Muscle of back (tissue), 11 donors: Measurements from ENCODE around the gene KRTAP4-6. TPM values are rescaled to one million over a fixed set of nuclear protein-coding genes. Genes with fewer than 3 reads are reported as not detected.
"Not testable (repeated sequence)": the region's sequence is repeated elsewhere in the genome, so short reads cannot be mapped to it uniquely, and the experiment has no call there.

Experiments
- DNase-seq, 3 donors: peaks; one replicate each; pipeline versions ENCODE4 v3.0.0 to v3.0.0-alpha.2; 2013
- polyA plus RNA-seq, 10 donors: library from polyadenylated mRNA; unstranded; fragments of 120-200 nt; gene quantifications; one replicate each; pipeline ENCODE4 v1.2.1, GENCODE V29; 2013; ENCODE audit not compliant: insufficient read length in 10 of 10

Gene KRTAP4-6
- polyA plus RNA-seq, 10 donors: not detected

GRCh38 chr17:41147531-41148204 lies 7.3 kb upstream of the KRTAP4-6 start:
- DNase-seq: no peak

GRCh38 chr17:41145261-41145660 lies 4.9 kb upstream of the KRTAP4-6 start:
- no peak for DNase-seq

GRCh38 chr17:41144846-41145245 lies 4.5 kb upstream of the KRTAP4-6 start:
- no peak for DNase-seq

GRCh38 chr17:41141361-41141760 lies 1.0 kb upstream of the KRTAP4-6 start:
- no peak for DNase-seq

DNA sequence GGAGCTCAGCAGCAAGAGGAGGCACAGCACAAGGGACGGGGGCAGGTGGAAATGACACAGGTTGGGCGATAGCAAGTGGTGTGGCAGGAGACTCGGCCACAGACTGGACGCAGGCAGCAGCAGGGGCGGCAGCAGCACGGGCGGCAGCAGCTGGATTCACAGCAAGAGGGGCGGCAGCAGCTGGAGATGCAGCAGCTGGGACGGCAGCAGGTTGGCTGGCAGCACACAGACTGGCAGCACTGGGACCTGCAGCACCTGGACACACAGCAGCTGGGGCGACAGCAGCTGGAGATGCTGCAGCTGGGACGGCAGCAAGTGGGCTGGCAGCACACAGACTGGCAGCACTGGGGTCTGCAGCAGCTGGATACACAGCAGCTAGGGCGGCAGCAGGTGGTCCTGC lies 479 bp downstream of the KRTAP4-6 start:
- DNase-seq: not testable (repeated sequence)

- no peak for DNase-seq
Measured at GRCh38 chr17:41133880-41134735, 6.2 kb downstream of the KRTAP4-6 start.

GRCh38 chr17:41131979-41132378 lies 8.4 kb downstream of the KRTAP4-6 start:
- no peak for DNase-seq

DNA sequence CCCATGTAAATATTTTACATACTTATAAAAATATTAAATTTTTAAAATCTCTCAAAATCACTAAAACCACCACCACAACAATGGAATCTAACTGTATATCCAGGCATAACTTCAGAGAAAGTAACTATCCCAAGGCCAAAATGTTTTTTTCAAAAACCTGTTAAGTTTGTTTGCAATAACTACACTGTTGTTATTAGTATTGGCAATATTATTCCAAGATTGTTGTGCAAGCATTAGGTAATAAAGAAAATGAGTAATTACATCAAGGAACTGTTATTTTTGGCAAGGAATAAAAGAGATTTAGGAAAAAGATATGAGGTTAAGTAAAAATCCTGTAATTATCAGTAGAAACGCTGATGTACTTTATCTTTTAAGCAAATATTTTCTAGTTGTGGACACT lies 13.0 kb downstream of the KRTAP4-6 start:
- no peak for DNase-seq

GRCh38 chr17:41126412-41126811 lies 13.9 kb downstream of the KRTAP4-6 start:
- no peak for DNase-seq

DNA sequence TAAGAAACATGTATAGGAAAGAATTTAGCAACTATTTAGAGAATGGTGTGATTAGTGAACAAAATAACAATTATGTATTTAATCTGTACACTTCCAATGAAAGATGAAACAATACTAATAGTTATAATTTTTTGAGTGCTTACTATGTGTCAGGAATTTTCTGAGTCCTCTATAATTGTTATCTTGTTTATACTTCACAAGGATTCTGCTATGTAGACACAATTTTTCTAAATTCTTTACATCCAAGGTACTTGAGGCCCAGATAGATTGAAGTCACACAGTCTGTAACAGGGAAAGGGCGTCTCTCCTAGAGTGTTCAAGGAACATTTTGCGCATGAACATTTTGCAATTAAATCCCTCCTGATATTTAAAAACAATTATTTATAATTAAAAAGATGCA lies 15.3 kb downstream of the KRTAP4-6 start:
- no peak for DNase-seq

DNA sequence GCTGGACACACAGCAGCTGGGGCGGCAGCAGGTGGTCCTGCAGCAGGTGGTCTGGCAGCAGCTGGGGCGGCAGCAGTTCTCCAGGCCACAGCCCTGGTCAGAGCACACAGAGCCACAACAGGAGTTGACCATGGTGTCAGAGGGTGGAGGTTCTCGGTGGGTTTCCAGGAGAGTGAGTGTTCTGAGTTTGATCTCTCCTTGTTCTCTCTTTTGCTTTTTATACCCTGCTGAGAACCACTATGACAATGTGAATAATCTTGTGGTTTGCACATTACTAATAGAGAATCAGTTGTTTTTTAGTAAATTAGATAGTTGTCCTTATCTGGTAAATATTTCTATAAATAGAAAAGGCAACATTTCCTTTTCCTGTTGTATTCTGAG lies 16.4 kb downstream of the KRTAP4-6 start, which contains the start of gene KRTAP4-12:
TSS of gene KRTAP4-12 (minus strand) at position 192 of the 381 bp plus-strand sequence. CDS start at position 132, 60 bp downstream.
- DNase-seq: not testable (repeated sequence)

DNA sequence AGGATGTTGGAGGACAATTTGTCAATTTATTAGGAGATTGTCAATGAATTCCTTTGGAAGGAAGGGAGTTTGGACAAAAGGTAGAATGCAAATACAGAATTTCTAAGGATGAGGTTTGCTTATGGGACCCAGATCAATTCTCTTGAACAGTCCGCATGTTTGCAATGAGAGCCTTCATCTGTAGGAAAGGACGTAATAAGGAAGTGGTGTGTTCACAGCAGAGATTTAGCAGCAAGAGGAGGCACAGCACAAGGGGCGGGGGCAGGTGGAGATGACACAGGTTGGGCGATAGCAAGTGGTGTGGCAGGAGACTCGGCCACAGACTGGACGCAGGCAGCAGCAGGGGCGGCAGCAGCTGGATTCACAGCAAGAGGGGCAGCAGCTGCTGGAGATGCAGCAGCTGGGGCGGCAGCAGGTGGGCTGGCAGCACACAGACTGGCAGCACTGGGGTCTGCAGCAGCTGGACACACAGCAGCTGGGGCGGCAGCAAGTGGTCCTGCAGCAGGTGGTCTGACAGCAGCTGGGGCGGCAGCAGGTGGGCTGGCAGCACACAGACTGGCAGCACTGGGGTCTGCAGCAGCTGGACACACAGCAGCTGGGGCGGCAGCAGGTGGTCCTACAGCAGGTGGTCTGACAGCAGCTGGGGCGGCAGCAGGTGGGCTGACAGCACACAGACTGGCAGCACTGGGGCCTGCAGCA lies 16.9 kb downstream of the KRTAP4-6 start:
- not testable (repeated sequence) for DNase-seq

GRCh38 chr17:41121742-41122141 lies 18.6 kb downstream of the KRTAP4-6 start:
- DNase-seq: no peak

GRCh38 chr17:41119696-41120690 lies 20.4 kb downstream of the KRTAP4-6 start:
- DNase-seq: not testable (repeated sequence)

GRCh38 chr17:41118721-41119120 lies 21.6 kb downstream of the KRTAP4-6 start:
- no peak for DNase-seq

GRCh38 chr17:41117846-41118386 lies 22.4 kb downstream of the KRTAP4-6 start, which contains the start of gene KRTAP4-11:
TSS of gene KRTAP4-11 (minus strand) at chr17:41118373. CDS start at chr17:41118315, 58 bp downstream.
- not testable (repeated sequence) for DNase-seq

DNA sequence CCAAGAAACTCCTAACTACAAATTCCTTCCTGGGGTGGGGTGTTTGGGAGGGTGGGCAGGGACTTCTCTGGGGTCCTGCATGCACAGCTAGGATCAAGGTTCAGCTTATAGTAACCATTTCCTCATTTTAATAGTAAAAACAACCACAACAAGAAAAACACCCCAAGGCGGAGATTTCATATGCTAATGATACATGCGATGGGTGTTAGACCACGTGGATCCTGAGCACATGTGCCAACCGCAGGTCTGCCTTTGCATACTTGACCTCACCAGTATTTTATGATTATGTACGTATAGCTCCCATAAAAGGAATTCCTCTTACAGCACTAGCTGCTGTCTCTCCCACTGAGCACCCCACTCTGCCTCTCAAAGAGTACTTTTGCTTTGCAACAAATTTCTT lies 24.0 kb downstream of the KRTAP4-6 start:
- DNase-seq: no peak

GRCh38 chr17:41111151-41111885 lies 29.0 kb downstream of the KRTAP4-6 start:
- DNase-seq: no peak

GRCh38 chr17:41108728-41109386 lies 31.5 kb downstream of the KRTAP4-6 start:
- DNase-seq: not testable (repeated sequence)
